Measurements from ENCODE around the gene DUSP1.

DUSP1 gene

DNA sequence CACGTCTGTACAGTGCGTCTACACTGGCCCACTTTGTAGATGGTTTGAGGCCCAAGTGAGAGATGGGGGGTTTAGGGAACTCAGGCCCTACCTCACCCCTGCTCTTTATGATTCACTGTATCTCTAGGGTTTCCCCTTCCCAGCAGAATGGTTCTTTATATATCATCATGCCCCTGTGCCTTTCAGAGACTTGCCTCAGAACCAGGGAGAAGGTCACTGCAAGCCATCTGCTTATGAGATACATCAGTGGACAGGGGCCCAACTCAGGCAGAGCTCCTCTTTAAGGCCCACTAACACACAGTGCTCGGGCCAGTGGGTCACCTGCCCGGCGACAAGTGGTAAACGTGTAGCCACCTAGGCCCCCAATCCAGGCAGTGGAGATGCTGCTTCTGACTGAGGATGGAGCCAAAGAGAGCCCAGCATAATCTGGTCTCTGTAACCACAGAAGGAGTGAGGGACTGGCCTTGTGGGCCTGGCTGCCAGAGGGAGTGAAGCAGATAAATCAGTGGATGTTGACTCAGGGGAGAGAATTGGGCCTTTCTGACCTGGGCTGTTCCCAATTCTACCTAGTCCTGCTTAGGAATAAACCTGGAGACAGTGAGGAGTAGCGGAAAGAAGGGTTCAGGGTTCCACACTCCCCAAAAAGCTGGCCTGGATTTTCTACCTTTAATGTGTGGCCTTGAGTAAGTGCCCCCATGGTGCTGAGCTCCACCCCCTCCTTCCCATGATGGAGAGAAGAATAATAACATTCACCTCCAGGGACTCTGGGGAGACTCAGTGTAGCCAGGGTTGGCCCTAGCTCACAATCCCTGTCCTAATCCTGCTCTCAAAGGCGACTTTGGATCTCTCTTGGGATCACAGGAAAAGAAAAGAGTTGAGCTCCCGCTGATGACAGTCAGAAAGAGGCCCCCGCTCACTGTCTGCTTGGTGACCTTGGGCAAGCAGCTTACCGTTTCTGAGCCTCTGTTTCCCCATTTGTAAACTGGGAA, 2.8 kb upstream of the DUSP1 start:
- no peak for DNase-seq (ENCODE audit: low read depth)
- in situ Hi-C loops (cut with HindIII; ENCODE audit: low sequenced_read_pairs) = no loop called here
- TF ChIP-seq, protein P1, sequence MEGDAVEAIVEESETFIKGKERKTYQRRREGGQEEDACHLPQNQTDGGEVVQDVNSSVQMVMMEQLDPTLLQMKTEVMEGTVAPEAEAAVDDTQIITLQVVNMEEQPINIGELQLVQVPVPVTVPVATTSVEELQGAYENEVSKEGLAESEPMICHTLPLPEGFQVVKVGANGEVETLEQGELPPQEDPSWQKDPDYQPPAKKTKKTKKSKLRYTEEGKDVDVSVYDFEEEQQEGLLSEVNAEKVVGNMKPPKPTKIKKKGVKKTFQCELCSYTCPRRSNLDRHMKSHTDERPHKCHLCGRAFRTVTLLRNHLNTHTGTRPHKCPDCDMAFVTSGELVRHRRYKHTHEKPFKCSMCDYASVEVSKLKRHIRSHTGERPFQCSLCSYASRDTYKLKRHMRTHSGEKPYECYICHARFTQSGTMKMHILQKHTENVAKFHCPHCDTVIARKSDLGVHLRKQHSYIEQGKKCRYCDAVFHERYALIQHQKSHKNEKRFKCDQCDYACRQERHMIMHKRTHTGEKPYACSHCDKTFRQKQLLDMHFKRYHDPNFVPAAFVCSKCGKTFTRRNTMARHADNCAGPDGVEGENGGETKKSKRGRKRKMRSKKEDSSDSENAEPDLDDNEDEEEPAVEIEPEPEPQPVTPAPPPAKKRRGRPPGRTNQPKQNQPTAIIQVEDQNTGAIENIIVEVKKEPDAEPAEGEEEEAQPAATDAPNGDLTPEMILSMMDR (IDR thresholded peaks at IDR 0.05; ENCODE audit: low read depth, low read length, missing control alignments) = no peak
- no peak overlapping the region for H3K4me3 ChIP-seq (ENCODE audit: low read depth, low read length)

DNA sequence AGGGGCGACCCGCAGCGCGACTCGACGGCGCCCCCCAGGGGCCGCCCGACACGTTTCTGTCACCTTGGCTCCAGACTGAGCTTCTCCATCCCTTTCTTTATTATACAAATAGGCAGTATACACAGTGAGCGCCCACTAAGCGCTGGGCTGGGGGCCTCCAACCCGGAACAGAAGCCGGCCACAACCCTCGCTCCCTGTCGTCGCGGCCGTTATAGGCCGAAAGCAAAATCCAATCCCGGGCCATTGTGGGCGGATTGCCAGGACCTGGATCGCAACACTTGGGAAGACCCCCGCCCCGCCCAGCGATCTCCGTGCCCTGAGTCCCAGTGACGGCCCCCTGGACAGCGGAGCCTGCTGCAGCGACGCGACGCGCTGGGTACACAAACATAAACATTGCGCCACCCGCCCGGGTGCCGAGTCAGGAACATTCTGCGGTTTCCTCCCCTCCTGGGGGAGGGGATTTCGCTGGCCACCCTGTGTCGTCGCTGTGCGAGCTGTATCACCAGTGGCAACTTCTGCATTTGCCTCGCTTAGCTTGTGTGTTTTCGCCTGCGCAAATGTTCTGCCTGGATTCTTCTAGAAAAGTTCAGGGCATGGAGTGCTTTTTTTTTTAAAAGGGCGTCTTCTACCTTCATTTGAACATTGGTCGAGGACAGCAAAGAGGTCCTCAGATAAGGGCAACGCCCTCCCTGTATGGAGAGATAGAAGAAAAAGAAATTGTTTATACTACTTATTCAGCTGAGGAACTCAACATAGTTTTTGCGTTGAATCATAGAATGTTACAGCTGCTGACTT, 1.3 kb upstream of the DUSP1 start:
- DNase-seq (ENCODE audit: low read depth) = no peak
- in situ Hi-C loops (cut with HindIII; ENCODE audit: low sequenced_read_pairs) = no loop called here
- peak overlapping the region; percentile 27 for H3K4me3 ChIP-seq (ENCODE audit: low read depth, low read length)
- TF ChIP-seq, protein P1 (IDR thresholded peaks at IDR 0.05; ENCODE audit: low read depth, low read length, missing control alignments) = peak; percentile 83

DNA sequence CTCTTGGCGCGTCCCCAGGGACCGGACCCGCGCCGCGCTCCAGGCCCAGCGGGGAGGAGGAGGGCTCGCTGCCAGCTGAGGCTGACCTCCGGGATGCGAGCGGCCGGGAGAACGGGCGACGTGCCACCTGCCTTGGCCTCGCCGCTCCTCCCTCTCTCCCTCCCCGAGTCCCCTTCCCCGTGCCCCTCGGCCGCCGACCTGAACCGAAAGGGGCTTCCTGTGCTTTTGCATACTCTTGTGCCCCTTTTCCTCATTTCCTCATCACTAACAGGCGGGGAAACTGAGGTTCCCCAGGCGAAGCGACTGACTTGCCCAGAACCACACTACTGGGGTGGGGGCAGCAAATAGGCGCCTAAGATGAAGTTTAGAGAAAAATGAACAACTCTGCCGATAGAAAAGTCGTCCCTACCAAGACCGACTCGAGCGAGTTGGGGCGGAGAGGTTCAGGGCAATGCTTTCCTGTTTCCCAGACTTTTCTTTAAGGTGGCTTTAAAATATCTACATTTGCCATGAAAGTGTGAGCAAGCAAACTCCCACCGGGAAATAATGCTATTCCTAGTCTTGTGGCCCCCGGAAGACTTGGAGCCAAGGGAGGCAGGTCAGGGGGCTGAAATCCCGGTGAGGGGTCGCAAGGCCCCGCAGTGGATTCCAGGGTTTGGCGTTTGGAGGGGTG, 580 bp upstream of the DUSP1 start:
- peak overlapping the region; percentile 27 for H3K4me3 ChIP-seq (ENCODE audit: low read depth, low read length)
- DNase-seq (ENCODE audit: low read depth) = no peak
- in situ Hi-C loops (cut with HindIII; ENCODE audit: low sequenced_read_pairs) = no loop called here
- TF ChIP-seq, protein P1 (IDR thresholded peaks at IDR 0.05; ENCODE audit: low read depth, low read length, missing control alignments) = no peak

DNA sequence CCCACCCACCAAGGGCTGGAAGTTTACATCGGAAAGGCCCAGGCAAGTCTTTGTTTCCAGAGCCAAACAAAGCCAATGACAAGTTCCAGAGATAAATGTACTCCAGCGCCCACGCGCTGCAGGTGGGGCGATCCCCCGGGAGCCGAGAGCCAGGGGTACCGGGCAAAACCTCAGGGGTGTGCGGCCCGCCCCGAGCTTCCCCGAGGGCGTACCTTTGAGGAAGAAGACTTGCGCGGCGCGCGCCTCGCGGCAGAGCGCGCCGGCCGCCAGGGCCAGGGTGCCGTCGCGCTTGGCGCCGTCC, 671 bp downstream of the DUSP1 start:
- H3K4me3 ChIP-seq (ENCODE audit: low read depth, low read length) = peak overlapping the region; percentile 69
- in situ Hi-C loops (cut with HindIII; ENCODE audit: low sequenced_read_pairs) = no loop called here
- TF ChIP-seq, protein P1 (IDR thresholded peaks at IDR 0.05; ENCODE audit: low read depth, low read length, missing control alignments) = no peak
- no peak for DNase-seq (ENCODE audit: low read depth)

DNA sequence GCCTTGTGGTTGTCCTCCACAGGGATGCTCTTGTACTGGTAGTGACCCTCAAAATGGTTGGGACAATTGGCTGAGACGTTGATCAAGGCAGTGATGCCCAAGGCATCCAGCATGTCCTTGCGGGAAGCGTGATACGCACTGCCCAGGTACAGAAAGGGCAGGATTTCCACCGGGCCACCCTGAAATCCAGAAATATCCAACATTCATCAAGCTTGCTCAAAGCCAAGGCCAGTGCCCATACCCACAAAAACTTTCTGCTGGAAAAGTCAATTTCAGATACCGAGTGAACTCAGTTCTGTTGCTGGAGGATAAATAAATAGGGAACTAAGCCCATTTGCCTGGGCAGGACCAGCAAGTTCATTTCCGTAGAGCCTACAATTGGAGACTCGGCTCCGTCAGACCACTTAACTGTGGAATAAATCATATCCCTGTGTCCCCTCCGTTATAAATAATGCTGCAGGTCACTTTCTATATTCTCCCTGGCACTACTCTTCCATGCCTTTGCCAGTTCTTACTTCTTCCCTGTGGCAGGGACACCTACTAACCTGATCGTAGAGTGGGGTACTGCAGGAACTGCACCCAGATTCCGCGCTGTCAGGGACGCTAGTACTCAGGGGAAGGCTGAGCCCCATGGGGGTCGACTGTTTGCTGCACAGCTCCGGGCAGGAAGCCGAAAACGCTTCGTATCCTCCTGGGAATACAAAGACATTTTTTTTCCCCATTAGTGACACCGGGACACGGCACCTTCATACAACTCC, 1.2 kb downstream of the DUSP1 start:
- in situ Hi-C loops (cut with HindIII; ENCODE audit: low sequenced_read_pairs) = no loop called here
- peak overlapping the region; percentile 69 for H3K4me3 ChIP-seq (ENCODE audit: low read depth, low read length)
- TF ChIP-seq, protein P1 (IDR thresholded peaks at IDR 0.05; ENCODE audit: low read depth, low read length, missing control alignments) = no peak
- no peak for DNase-seq (ENCODE audit: low read depth)

DNA sequence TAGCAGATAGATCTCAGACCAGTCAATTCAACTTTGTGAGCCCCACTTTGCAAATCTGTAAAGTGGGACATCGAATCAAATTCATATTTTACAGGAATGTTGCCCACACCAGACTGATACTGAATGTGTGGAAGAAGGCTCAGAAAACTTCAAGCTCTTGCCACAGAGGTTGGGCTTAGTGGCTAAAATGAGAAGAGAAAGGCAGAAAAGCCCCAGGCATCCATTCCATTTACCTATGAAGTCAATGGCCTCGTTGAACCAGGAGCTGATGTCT, 1.7 kb downstream of the DUSP1 start:
- in situ Hi-C loops (cut with HindIII; ENCODE audit: low sequenced_read_pairs) = no loop called here
- no peak for DNase-seq (ENCODE audit: low read depth)
- peak overlapping the region; percentile 69 for H3K4me3 ChIP-seq (ENCODE audit: low read depth, low read length)

More for the DNA sequence above, 1.7 kb downstream of the DUSP1 start:
- TF ChIP-seq, protein P1 (IDR thresholded peaks at IDR 0.05; ENCODE audit: low read depth, low read length, missing control alignments) = no peak

Data from astrocyte of the cerebellum (primary cell).